Gastroesophageal sphincter (tissue), 3 donors: Measurements from ENCODE around the gene WDR18.

ENCODE experiments used
- EP300 ChIP-seq: sonication (generic); formaldehyde crosslinking; IDR thresholded peaks from one replicate; pipeline ENCODE4 v1.6.1; 2017; ENCODE audit warnings: antibody characterized with exemption, mild to moderate bottlenecking
- POLR2A ChIP-seq, 2 donors: fragments of 450-650 bp; IDR thresholded peaks; one replicate each; pipeline ENCODE4 v1.6.1; 2017; ENCODE audit warnings: antibody characterized with exemption in 2 of 2, mild to moderate bottlenecking in 2 of 2, moderate library complexity in 1 of 2
- POLR2AphosphoS5 ChIP-seq: sonication (generic); formaldehyde crosslinking; IDR thresholded peaks from one replicate; pipeline ENCODE4 v1.6.1; 2017; ENCODE audit warnings: antibody characterized with exemption
- TF ChIP-seq, protein P1 (sequence below), 4 experiments: fragments of 200-600 bp in 2 of 4; fragments of 450-650 bp in 2 of 4; sonication (generic) in 1 of 4; IDR thresholded peaks; one replicate each; pipeline ENCODE4 v1.5.1; 2017 to 2019; ENCODE audit warnings: antibody characterized with exemption in 4 of 4, mild to moderate bottlenecking in 2 of 4, moderate library complexity in 2 of 4

DNA sequence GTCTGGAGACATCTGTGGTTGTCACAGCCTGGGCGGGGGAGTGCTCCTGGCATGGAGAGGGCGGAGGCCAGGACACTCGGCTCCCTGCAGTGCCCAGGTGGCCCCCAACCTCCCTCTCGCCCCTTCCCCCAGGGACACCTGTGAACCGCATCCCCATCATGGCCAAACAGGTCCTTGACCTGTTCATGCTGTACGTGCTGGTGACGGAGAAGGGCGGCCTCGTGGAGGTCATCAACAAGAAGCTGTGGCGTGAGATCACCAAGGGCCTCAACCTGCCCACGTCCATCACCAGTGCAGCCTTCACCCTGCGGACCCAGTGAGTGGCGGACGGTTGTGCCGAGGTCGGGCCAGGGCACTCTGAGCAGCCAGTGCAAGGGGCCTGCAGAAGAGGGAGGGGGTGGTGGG is 20.0 kb upstream of the WDR18 start:
- TF ChIP-seq, protein P1, sequence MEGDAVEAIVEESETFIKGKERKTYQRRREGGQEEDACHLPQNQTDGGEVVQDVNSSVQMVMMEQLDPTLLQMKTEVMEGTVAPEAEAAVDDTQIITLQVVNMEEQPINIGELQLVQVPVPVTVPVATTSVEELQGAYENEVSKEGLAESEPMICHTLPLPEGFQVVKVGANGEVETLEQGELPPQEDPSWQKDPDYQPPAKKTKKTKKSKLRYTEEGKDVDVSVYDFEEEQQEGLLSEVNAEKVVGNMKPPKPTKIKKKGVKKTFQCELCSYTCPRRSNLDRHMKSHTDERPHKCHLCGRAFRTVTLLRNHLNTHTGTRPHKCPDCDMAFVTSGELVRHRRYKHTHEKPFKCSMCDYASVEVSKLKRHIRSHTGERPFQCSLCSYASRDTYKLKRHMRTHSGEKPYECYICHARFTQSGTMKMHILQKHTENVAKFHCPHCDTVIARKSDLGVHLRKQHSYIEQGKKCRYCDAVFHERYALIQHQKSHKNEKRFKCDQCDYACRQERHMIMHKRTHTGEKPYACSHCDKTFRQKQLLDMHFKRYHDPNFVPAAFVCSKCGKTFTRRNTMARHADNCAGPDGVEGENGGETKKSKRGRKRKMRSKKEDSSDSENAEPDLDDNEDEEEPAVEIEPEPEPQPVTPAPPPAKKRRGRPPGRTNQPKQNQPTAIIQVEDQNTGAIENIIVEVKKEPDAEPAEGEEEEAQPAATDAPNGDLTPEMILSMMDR (IDR thresholded peaks at IDR 0.05): no peak
- no peak for TF ChIP-seq POLR2AphosphoS5
- no peak for TF ChIP-seq POLR2A (IDR thresholded peaks at IDR 0.05)
- no peak for TF ChIP-seq EP300
